Measurements from ENCODE around the gene GPC1. TPM values are rescaled to one million over a fixed set of nuclear protein-coding genes. Genes with fewer than 3 reads are reported as not detected.

Gene GPC1
- total and polyA plus RNA-seq, 10 donors: 4.1 to 25.0 (median 15.1) TPM

GRCh38 chr2:240440251-240440650 lies 4.8 kb downstream of the GPC1 start:
- peaks cover 0 to 33% (median 23%) of the 10 kb centered on the region in 6 donors for H3K4me1 ChIP-seq
- peak; percentile 30 for DNase-seq
- no peaks in the 10 kb centered on the region for H3K9me3 ChIP-seq
- H3K4me3 ChIP-seq: no peak overlapping the region
- WGBS, 5 donors: 88 to 95% (median 92%) methylated on average over 10 to 11 of the region's 12 CpGs
- H3K36me3 ChIP-seq: no peaks in the 10 kb centered on the region
- peaks cover 0 to 43% (median 28%) of the 10 kb centered on the region in 7 donors for H3K27me3 ChIP-seq (replicated peaks in 1 of 7)
- intact Hi-C loops (cut with DNase I; ENCODE audit: low total_unique reads): no loop called here
- TF ChIP-seq CTCF (IDR thresholded peaks at IDR 0.05 in 8 of 11, conservative IDR thresholded peaks at IDR 0.05 in 3 of 11) (no peak), POLR2AphosphoS5 (IDR thresholded peaks at IDR 0.05) (no peak), POLR2A (IDR thresholded peaks at IDR 0.05) (no peak)
- no peak overlapping the region for H3K27ac ChIP-seq

- intact Hi-C loops (cut with DNase I; ENCODE audit: low total_unique reads): no loop called here
- peak; percentile 69 for DNase-seq
- H3K9me3 ChIP-seq: no peaks in the 10 kb centered on the region
- H3K4me1 ChIP-seq: peaks cover 0 to 31% (median 22%) of the 10 kb centered on the region in 6 donors
- no peak overlapping the region for H3K4me3 ChIP-seq
- TF ChIP-seq POLR2AphosphoS5 (IDR thresholded peaks at IDR 0.05) (no peak), POLR2A (IDR thresholded peaks at IDR 0.05) (no peak), CTCF (IDR thresholded peaks at IDR 0.05 in 8 of 11, conservative IDR thresholded peaks at IDR 0.05 in 3 of 11) (no peak)
- H3K27ac ChIP-seq: no peak overlapping the region
- no peaks in the 10 kb centered on the region for H3K36me3 ChIP-seq
- H3K27me3 ChIP-seq (replicated peaks in 1 of 7): peaks cover 0 to 38% (median 25%) of the 10 kb centered on the region in 7 donors
- WGBS, 5 donors: 81 to 90% (median 87%) methylated on average over 5 to 18 of the region's 18 CpGs
Observed at GRCh38 chr2:240440704-240441320, 5.3 kb downstream of the GPC1 start.

GRCh38 chr2:240441326-240441992 lies 6.0 kb downstream of the GPC1 start:
- WGBS, 5 donors: 80 to 89% (median 86%) methylated on average over 9 to 27 of the region's 27 CpGs
- no peak for TF ChIP-seq POLR2AphosphoS5 (IDR thresholded peaks at IDR 0.05)
- no peak for TF ChIP-seq POLR2A (IDR thresholded peaks at IDR 0.05)
- DNase-seq: no peak
- intact Hi-C loops (cut with DNase I; ENCODE audit: low total_unique reads): no loop called here
- Histone ChIP-seq H3K4me3 (no peak overlapping the region), H3K36me3 (no peaks in the 10 kb centered on the region), H3K9me3 (no peaks in the 10 kb centered on the region), H3K4me1 (peaks cover 0 to 25% (median 15%) of the 10 kb centered on the region in 6 donors), H3K27me3 (replicated peaks in 1 of 7) (peaks cover 0 to 31% (median 22%) of the 10 kb centered on the region in 7 donors), H3K27ac (no peak overlapping the region)

- H3K9me3 ChIP-seq: no peaks in the 10 kb centered on the region
- peaks cover 0 to 31% (median 17%) of the 10 kb centered on the region in 7 donors for H3K27me3 ChIP-seq (replicated peaks in 1 of 7)
- WGBS, 5 donors: 83 to 89% (median 87%) methylated on average over 13 to 17 of the region's 17 CpGs
- TF ChIP-seq CTCF (IDR thresholded peaks at IDR 0.05 in 8 of 11, conservative IDR thresholded peaks at IDR 0.05 in 3 of 11): no peak
- TF ChIP-seq POLR2A (IDR thresholded peaks at IDR 0.05): no peak
- TF ChIP-seq POLR2AphosphoS5 (IDR thresholded peaks at IDR 0.05): no peak
- DNase-seq: no peak
- no peak overlapping the region for H3K4me3 ChIP-seq
- no peak overlapping the region for H3K27ac ChIP-seq
- intact Hi-C loops (cut with DNase I; ENCODE audit: low total_unique reads): no loop called here
- H3K36me3 ChIP-seq: no peaks in the 10 kb centered on the region
- peaks cover 0 to 19% (median 10%) of the 10 kb centered on the region in 6 donors for H3K4me1 ChIP-seq
Observed at GRCh38 chr2:240441993-240442411, 6.5 kb downstream of the GPC1 start.
